NT2/D1 (cell line): ENCODE results near the gene SLC2A6.
"Not testable (repeated sequence)": the region's sequence is repeated elsewhere in the genome, so short reads cannot be mapped to it uniquely, and the experiment has no call there.

ENCODE experiments used
- DNase-seq: peaks from one replicate; pipeline ENCODE4 v3.0.0-alpha.2; 2011; ENCODE audit warnings: low read depth, low spot score
- H3K27me3 ChIP-seq: 2 replicates; pipeline ENCODE4 v1.6.0; 2011; ENCODE audit warnings: mild to moderate bottlenecking; ENCODE audit not compliant: insufficient read length, insufficient read depth
- H3K36me3 ChIP-seq: 2 replicates; pipeline ENCODE4 v1.6.1; 2011; ENCODE audit warnings: mild to moderate bottlenecking, low read length, mixed read lengths; ENCODE audit not compliant: insufficient read depth, insufficient read length
- H3K4me1 ChIP-seq: 2 replicates; pipeline ENCODE4 v1.5.1; 2011; ENCODE audit not compliant: insufficient read depth, insufficient read length
- H3K4me3 ChIP-seq: 2 replicates; pipeline ENCODE4 v1.5.1; 2011; ENCODE audit warnings: low read depth; ENCODE audit not compliant: insufficient read length
- H3K9ac ChIP-seq: 2 replicates; pipeline ENCODE4 v1.6.0; 2011; ENCODE audit warnings: low read depth; ENCODE audit not compliant: insufficient read length
- H3K9me3 ChIP-seq: 2 replicates; pipeline ENCODE4 v1.5.1; 2011; ENCODE audit warnings: mild to moderate bottlenecking, low read length; ENCODE audit not compliant: insufficient read depth
- SUZ12 ChIP-seq: IDR thresholded peaks from 2 replicates; pipeline ENCODE4 v1.6.1; 2011; ENCODE audit not compliant: insufficient read length, insufficient read depth; ENCODE audit errors: extremely low read depth
- YY1 ChIP-seq: IDR thresholded peaks from 2 replicates; pipeline ENCODE4 v1.6.1; 2011; ENCODE audit not compliant: insufficient read length, insufficient read depth
- ZNF274 ChIP-seq: IDR thresholded peaks from 2 replicates; pipeline ENCODE4 v1.6.1; 2011; ENCODE audit warnings: mild to moderate bottlenecking, low read depth, low read length

Gene SLC2A6

GRCh38 chr9:133454943-133455673 is 23.8 kb downstream of the SLC2A6 start:
- DNase-seq, result no peak
- Histone ChIP-seq H3K9ac (no peak overlapping the region), H3K27me3 (no peaks in the 10 kb centered on the region), H3K9me3 (no peaks in the 10 kb centered on the region), H3K4me1 (peaks cover 12% of the 10 kb centered on the region), H3K4me3 (no peak overlapping the region), H3K36me3 (peaks cover 15% of the 10 kb centered on the region)
- TF ChIP-seq SUZ12 (no peak), ZNF274 (no peak), YY1 (no peak)

GRCh38 chr9:133454325-133454724 is 24.6 kb downstream of the SLC2A6 start:
- Histone ChIP-seq H3K36me3 (peaks cover 15% of the 10 kb centered on the region), H3K27me3 (no peaks in the 10 kb centered on the region), H3K9ac (no peak overlapping the region), H3K4me3 (no peak overlapping the region), H3K9me3 (no peaks in the 10 kb centered on the region), H3K4me1 (peaks cover 12% of the 10 kb centered on the region)
- TF ChIP-seq SUZ12 (no peak), ZNF274 (no peak), YY1 (no peak)
- DNase-seq, result no peak

- TF ChIP-seq ZNF274 (no peak), YY1 (no peak), SUZ12 (no peak)
- H3K9me3 ChIP-seq, result no peaks in the 10 kb centered on the region
- H3K9ac ChIP-seq, result no peak overlapping the region
Observed at GRCh38 chr9:133453651-133454050, 25.2 kb downstream of the SLC2A6 start.

GRCh38 chr9:133452562-133452961 is 26.3 kb downstream of the SLC2A6 start:
- no peaks in the 10 kb centered on the region for H3K27me3 ChIP-seq
- H3K4me1 ChIP-seq, result peaks cover 14% of the 10 kb centered on the region
- H3K36me3 ChIP-seq, result peaks cover 15% of the 10 kb centered on the region
- no peak for DNase-seq
- H3K9ac ChIP-seq, result no peak overlapping the region
- TF ChIP-seq SUZ12 (no peak), ZNF274 (no peak), YY1 (no peak)
- no peaks in the 10 kb centered on the region for H3K9me3 ChIP-seq
- no peak overlapping the region for H3K4me3 ChIP-seq

More at GRCh38 chr9:133453651-133454050, 25.2 kb downstream of the SLC2A6 start:
- H3K4me3 ChIP-seq, result no peak overlapping the region
- peaks cover 13% of the 10 kb centered on the region for H3K4me1 ChIP-seq
- H3K27me3 ChIP-seq, result no peaks in the 10 kb centered on the region
- DNase-seq, result no peak
- peaks cover 15% of the 10 kb centered on the region for H3K36me3 ChIP-seq

- not testable (repeated sequence) for DNase-seq, H3K9me3 ChIP-seq, H3K4me1 ChIP-seq, H3K9ac ChIP-seq, H3K4me3 ChIP-seq, H3K27me3 ChIP-seq
- H3K36me3 ChIP-seq, result peaks cover 15% of the 10 kb centered on the region
Observed at GRCh38 chr9:133451865-133452264, 27.0 kb downstream of the SLC2A6 start.

- H3K36me3 ChIP-seq, result no peaks in the 10 kb centered on the region
- H3K9me3 ChIP-seq, result no peaks in the 10 kb centered on the region
- H3K9ac ChIP-seq, result no peak overlapping the region
- no peak overlapping the region for H3K4me3 ChIP-seq
- no peak for DNase-seq
- TF ChIP-seq ZNF274 (no peak), YY1 (no peak), SUZ12 (no peak)
- no peaks in the 10 kb centered on the region for H3K27me3 ChIP-seq
- H3K4me1 ChIP-seq, result peaks cover 4% of the 10 kb centered on the region
Observed at GRCh38 chr9:133449760-133450159, 29.1 kb downstream of the SLC2A6 start.

- Histone ChIP-seq H3K9me3 (no peaks in the 10 kb centered on the region), H3K4me1 (peaks cover 7% of the 10 kb centered on the region), H3K36me3 (no peaks in the 10 kb centered on the region), H3K27me3 (no peaks in the 10 kb centered on the region), H3K9ac (peak overlapping the region; percentile 1), H3K4me3 (no peak overlapping the region)
- no peak for DNase-seq
- no peak for TF ChIP-seq YY1
- TF ChIP-seq SUZ12, result no peak
- no peak for TF ChIP-seq ZNF274
Observed at GRCh38 chr9:133448487-133448972, 30.4 kb downstream of the SLC2A6 start.
